SHP77 (cell line): ENCODE results near the gene SLC35A1.
"Not testable (repeated sequence)": the region's sequence is repeated elsewhere in the genome, so short reads cannot be mapped to it uniquely, and the experiment has no call there.

Experiments
- DNase-seq, 2 experiments: peaks; one replicate each; lab custom pipeline; 2025; lab: John Stamatoyannopoulos, UW

The SLC35A1 gene

GRCh38 chr6:87472525-87473418 is at the start of gene SLC35A1:
Gene SLC35A1 (plus strand): TSS chr6:87472974. CDS start chr6:87473004, 30 bp downstream.
- peak; percentile 67 to 70 for DNase-seq

GRCh38 chr6:87426789-87427188 is 46.0 kb upstream of the SLC35A1 start:
- no peak for DNase-seq

GRCh38 chr6:87430499-87430898 is 42.3 kb upstream of the SLC35A1 start:
- DNase-seq: no peak

GRCh38 chr6:87431263-87431662 is 41.5 kb upstream of the SLC35A1 start:
- DNase-seq: no peak

- no peak for DNase-seq
Measured at GRCh38 chr6:87436435-87436834, 36.3 kb upstream of the SLC35A1 start.

GRCh38 chr6:87441711-87442110 is 31.1 kb upstream of the SLC35A1 start:
- no peak for DNase-seq

GRCh38 chr6:87444362-87444761 is 28.4 kb upstream of the SLC35A1 start:
- no peak for DNase-seq

- DNase-seq: no peak
Measured at GRCh38 chr6:87465051-87465450, 7.7 kb upstream of the SLC35A1 start.

GRCh38 chr6:87473419-87473903 is 687 bp downstream of the SLC35A1 start:
- peak in 1 of 2 experiments; percentile 9 for DNase-seq

- DNase-seq: no peak
Measured at GRCh38 chr6:87481931-87482330, 9.2 kb downstream of the SLC35A1 start.

- DNase-seq: no peak
Measured at GRCh38 chr6:87482366-87482765, 9.6 kb downstream of the SLC35A1 start.

- no peak for DNase-seq
Measured at GRCh38 chr6:87483929-87484328, 11.2 kb downstream of the SLC35A1 start.

- DNase-seq: no peak
Measured at GRCh38 chr6:87484491-87484890, 11.7 kb downstream of the SLC35A1 start.

- DNase-seq: no peak
Measured at GRCh38 chr6:87487555-87487954, 14.8 kb downstream of the SLC35A1 start.

- not testable (repeated sequence) for DNase-seq
Measured at GRCh38 chr6:87489326-87489725, 16.6 kb downstream of the SLC35A1 start.

- DNase-seq: no peak
Measured at GRCh38 chr6:87494761-87495422, 22.1 kb downstream of the SLC35A1 start.

- DNase-seq: no peak
Measured at GRCh38 chr6:87498048-87498447, 25.3 kb downstream of the SLC35A1 start.

- DNase-seq: no peak
Measured at GRCh38 chr6:87501809-87502572, 29.2 kb downstream of the SLC35A1 start.

- DNase-seq: no peak
Measured at GRCh38 chr6:87504441-87504840, 31.7 kb downstream of the SLC35A1 start.

GRCh38 chr6:87514831-87515230 is 42.1 kb downstream of the SLC35A1 start:
- no peak for DNase-seq

- DNase-seq: no peak
Measured at GRCh38 chr6:87518453-87518852, 45.7 kb downstream of the SLC35A1 start.

- DNase-seq: no peak
Measured at GRCh38 chr6:87522686-87523085, 49.9 kb downstream of the SLC35A1 start.
